ENCODE data around the gene CXADR.

DNA sequence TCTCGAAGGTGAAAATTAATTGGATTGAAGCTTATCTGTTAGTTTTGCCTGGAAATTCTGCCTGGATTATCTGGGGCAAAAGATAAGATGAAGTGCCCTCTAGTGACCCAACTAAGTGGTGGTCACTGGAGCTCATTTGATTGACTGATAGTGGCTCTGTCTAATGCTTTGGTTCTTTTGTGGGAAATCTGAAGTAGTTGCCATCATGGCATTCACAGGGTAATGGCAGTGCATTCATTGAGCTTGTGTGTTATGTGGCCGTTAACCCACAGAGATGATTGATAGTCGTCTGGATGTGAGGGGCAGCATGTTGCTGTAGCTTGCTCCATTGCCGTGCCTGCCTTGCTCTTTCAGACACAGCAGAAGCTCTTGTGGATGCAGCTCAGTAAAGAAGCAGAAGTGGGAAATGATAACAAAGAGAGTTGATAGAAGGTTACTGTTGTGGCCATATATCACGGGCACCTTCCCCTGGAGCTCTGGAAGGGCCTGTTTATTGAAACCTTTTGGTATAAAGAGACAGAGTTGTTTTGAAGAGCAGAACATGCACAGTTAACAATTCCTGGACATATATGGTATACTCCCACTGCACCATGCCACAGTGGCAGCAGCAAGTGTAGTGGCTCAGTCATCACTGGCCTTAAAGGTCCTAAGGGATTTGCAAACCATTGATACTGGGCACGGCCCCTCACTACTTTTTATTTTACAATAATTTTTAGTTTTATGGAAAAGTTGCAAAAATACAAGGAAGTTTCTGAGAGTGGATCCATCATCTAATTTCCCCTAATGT, 42.0 kb downstream of the CXADR start:
- TF ChIP-seq, protein P1, sequence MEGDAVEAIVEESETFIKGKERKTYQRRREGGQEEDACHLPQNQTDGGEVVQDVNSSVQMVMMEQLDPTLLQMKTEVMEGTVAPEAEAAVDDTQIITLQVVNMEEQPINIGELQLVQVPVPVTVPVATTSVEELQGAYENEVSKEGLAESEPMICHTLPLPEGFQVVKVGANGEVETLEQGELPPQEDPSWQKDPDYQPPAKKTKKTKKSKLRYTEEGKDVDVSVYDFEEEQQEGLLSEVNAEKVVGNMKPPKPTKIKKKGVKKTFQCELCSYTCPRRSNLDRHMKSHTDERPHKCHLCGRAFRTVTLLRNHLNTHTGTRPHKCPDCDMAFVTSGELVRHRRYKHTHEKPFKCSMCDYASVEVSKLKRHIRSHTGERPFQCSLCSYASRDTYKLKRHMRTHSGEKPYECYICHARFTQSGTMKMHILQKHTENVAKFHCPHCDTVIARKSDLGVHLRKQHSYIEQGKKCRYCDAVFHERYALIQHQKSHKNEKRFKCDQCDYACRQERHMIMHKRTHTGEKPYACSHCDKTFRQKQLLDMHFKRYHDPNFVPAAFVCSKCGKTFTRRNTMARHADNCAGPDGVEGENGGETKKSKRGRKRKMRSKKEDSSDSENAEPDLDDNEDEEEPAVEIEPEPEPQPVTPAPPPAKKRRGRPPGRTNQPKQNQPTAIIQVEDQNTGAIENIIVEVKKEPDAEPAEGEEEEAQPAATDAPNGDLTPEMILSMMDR (IDR thresholded peaks at IDR 0.05; ENCODE audit: insufficient read depth, low read length) = no peak
- TF ChIP-seq POLR2AphosphoS5 (IDR thresholded peaks at IDR 0.05; ENCODE audit: low read depth) (no peak), GABPA (IDR thresholded peaks at IDR 0.05; ENCODE audit: low read depth) (no peak), SPI1 (IDR thresholded peaks at IDR 0.05; ENCODE audit: borderline replicate concordance, low read depth) (no peak)
- TF ChIP-seq, protein P2, sequence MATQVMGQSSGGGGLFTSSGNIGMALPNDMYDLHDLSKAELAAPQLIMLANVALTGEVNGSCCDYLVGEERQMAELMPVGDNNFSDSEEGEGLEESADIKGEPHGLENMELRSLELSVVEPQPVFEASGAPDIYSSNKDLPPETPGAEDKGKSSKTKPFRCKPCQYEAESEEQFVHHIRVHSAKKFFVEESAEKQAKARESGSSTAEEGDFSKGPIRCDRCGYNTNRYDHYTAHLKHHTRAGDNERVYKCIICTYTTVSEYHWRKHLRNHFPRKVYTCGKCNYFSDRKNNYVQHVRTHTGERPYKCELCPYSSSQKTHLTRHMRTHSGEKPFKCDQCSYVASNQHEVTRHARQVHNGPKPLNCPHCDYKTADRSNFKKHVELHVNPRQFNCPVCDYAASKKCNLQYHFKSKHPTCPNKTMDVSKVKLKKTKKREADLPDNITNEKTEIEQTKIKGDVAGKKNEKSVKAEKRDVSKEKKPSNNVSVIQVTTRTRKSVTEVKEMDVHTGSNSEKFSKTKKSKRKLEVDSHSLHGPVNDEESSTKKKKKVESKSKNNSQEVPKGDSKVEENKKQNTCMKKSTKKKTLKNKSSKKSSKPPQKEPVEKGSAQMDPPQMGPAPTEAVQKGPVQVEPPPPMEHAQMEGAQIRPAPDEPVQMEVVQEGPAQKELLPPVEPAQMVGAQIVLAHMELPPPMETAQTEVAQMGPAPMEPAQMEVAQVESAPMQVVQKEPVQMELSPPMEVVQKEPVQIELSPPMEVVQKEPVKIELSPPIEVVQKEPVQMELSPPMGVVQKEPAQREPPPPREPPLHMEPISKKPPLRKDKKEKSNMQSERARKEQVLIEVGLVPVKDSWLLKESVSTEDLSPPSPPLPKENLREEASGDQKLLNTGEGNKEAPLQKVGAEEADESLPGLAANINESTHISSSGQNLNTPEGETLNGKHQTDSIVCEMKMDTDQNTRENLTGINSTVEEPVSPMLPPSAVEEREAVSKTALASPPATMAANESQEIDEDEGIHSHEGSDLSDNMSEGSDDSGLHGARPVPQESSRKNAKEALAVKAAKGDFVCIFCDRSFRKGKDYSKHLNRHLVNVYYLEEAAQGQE (IDR thresholded peaks at IDR 0.05; ENCODE audit: insufficient replicate concordance, low read depth) = no peak

All from HL-60 (cell line).